ENCODE data around the gene STAT5B.

- TF ChIP-seq CTCF (IDR thresholded peaks at IDR 0.05): no peak
- TF ChIP-seq POLR2A (IDR thresholded peaks at IDR 0.05): no peak
These were observed 96.2 kb downstream of the STAT5B start for GRCh38 chr17:42179911-42180410.

All from thyroid gland (tissue), 4 donors.